ENCODE results near the gene LSM4.

Gene LSM4

GRCh38 chr19:18271433-18271841 is 51.4 kb downstream of the LSM4 start:
- DNase-seq = no peak

- no peak for DNase-seq
Observed at GRCh38 chr19:18270326-18270725, 52.5 kb downstream of the LSM4 start.

DNA sequence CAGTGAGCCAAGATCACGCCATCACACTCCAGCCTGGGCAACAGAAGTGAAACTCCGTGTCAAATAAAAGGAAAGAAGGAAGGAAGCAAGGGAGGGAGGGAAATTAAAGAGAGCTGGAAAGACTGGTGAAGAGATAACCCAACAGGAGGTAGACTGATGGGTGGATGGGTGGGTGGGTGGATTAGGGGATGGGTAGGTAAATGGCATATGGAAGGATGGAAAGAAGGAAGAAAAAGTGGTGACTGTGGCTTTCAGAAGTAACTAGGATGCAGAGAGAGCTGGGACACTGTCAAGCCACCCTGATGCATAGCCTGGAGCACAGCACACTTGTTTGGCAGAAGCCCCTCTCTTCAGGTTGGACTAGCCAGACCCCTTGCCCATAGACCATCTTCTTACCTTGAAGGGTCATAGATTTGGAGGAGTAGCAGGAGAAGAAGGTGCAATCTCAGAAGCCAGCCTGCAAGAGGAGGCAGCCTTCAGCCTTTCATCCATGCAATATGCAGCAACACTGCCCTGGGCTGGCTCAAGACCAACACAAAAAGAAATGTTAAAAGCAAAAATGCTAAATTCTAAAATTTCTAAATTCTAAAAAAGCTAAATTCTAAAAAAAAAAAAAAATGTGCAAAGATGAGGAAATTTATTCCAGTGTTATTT is 53.7 kb downstream of the LSM4 start:
- no peak for DNase-seq

DNA sequence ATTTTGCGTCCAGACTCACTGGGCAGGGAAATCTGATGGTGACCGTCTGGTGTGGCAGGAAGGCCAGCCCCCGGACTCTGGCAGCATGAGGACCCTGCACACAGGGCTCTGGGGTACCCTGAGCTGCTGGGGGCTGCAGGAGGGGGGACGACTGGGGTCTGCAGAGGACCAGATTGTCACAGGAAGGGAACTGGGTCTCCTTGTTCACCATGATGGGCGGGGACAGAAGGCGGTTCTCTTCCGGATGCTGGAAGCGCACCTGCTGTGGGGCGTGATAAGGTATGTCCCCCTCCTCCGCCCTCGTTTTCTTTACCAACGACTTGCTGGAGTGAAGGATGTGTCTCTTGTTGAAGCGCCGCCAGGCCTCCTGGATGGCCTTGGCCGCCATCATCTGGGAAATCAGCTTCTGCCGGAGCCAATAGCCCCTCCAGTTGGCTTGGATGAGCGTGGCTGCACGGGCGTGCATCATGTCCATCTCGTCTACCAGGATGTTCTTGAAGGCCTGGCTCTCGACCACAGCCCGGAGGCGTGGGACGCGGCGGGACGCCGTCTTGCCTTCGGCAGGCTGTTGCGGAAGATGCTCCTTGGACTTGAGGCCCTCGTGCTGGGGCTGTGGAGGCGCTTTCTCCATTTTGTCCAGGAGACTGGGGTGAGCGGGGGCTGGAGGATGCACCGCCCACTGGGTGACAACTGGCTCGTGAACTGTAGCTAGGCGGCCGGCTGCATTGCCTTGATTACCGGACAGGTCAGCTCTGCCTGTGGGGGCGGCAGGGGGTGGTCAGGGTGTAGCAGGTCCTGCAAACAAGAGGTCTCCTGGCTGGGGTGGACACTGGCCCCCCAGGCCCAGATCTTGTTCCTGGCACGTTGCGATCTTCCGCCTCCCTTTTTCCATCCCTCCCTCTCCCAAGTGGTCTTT is 55.8 kb downstream of the LSM4 start:
- no peak for DNase-seq

DNA sequence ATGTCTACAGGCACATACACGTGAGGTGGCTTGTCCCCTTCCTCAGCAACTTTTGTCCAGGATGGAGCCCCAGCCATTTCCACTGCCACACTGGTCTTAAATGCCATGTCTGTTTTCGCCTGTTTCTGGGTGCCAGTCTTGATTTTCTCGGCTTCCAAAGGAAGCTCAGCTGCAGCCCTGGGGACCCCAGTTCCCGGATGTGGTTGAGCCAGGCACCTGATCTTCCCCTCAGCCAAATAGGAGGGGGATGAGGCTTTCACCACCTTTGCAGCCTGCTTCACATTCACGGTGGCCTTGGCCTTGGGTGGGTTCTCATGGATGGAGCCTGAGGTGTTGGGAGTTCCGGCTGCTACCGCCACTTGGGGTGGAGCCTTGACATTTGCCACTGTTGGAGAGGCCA is 57.3 kb downstream of the LSM4 start:
- DNase-seq = no peak

- DNase-seq = no peak
Observed at GRCh38 chr19:18264971-18265540, 57.8 kb downstream of the LSM4 start.

DNA sequence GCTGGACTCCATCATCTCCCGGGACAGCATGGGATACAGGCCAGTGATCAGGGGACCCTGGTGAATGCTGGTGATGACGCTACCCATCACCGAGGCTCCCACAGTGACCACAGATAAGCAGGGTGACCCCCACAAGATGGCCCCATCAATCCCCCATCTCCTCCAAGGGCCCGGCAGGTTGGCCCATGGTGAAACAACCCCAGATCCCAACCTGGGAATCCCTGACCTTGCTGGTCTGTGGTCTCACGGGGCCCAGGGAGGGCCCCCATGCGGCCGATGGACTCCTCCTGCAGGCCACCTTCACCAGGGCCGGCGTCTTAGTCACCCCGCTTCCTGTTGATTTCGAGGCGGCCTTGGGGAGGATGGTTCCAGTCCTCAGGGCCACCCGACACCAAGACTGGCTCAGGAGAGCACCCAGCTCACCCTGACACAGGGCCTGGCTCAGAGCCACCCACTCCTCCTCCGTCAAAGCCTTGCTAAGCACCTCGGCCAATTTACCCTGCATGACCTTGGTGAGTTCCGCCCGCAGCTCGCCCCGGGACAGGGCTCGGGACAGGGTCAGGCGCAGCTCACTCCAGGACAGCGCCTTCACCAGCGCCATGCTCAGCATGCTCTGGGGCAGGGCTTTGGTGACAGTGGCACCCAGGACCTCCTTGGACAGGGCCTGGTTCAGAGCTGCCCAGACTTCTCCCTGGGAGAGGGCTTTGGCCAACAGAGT is 58.6 kb downstream of the LSM4 start:
- no peak for DNase-seq

DNA sequence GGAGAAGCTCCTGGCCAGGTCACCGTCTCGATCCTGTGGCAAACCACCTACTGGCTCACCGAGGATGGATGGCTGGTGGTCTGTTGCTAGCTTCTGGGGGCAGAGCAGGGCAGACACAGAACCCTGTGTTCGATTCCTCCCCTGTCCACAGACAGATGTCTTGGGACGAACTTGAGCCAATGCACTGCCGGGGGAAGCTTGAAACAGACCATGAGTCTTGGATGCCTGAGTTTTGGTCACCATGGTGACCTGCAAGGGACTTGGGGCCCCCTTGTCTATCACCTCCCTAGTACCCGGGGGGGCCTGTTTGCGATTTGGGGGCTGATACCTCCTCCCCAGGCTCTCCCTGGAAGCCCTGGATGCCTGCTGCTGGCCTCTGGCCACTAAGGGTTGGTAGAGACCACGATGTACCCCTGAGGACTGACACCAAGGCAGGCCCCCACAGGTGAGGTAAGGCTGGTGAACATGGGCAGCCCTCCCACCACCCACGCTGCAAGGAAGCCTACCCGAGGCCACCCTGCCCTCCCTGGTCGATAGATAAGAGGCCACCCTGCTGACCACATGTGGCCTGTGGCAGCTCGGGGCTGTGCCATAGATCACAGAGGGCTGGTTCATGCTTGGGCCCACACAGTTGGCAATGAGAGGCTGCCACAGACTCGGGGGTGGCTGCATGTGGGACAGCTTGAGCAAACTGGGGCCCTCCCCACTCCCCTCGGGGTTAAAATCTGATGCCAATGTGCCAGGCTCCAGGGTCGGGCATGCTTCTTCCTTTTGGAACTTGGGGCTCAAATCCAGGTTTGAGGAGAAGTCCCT is 59.3 kb downstream of the LSM4 start:
- no peak for DNase-seq

GRCh38 chr19:18262917-18263316 is 60.0 kb downstream of the LSM4 start:
- DNase-seq = no peak

DNA sequence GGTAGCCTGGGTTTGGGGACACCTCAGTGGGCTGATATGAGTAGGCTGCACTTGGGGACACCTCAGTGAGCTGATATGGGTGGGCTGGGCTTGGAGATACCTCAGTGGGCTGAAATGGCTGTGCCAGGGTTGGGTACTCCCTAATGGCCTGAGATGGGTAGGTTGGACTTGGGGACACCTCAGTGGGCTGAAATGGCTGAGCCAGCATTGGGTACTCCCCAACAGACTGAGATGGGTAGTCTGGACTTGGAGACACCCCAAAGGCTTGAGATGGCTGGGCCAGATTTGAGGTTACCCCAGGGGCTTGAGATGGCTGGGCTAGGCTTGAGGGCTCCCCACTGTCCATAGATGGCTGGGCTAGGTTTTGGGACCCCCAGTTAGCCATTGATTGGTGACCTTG is 60.7 kb downstream of the LSM4 start:
- no peak for DNase-seq

DNA sequence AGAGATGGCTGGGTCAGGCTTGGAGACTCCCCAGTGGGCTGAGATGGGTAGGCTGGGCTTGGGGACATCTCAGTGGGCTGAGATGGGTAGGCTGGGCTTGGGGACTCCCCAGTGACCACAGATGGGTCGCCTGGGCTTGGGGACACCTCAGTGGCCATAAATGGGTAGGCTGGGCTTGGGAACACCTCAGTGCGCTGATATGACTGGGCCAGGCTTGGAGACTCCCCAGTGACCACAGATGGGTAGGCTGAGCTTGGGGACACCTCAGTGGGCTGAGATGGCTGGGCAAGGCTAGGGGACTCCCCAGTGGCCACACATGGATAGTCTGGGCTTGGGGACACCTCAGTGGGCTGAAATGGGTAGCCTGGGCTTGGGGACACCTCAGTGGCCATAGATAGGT is 61.4 kb downstream of the LSM4 start:
- DNase-seq = no peak

DNA sequence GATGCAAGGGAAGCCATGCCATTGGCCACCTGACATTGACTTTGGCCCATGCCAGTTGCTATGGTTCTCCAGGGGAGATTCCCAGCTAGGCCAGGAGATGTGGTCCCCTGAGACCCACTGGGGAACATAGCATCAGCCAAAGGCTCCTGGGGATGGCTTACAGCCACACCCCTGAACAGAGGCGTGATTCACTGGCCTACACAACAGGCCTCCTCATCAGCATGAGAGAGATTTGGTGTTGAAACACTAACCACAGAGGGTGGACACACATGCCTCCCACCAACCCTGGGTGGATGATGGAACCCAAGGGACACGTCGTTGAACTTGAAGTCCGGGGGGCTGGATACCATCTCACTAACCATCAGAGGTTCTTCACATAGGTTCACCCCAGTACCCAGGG is 63.0 kb downstream of the LSM4 start:
- DNase-seq = no peak

DNA sequence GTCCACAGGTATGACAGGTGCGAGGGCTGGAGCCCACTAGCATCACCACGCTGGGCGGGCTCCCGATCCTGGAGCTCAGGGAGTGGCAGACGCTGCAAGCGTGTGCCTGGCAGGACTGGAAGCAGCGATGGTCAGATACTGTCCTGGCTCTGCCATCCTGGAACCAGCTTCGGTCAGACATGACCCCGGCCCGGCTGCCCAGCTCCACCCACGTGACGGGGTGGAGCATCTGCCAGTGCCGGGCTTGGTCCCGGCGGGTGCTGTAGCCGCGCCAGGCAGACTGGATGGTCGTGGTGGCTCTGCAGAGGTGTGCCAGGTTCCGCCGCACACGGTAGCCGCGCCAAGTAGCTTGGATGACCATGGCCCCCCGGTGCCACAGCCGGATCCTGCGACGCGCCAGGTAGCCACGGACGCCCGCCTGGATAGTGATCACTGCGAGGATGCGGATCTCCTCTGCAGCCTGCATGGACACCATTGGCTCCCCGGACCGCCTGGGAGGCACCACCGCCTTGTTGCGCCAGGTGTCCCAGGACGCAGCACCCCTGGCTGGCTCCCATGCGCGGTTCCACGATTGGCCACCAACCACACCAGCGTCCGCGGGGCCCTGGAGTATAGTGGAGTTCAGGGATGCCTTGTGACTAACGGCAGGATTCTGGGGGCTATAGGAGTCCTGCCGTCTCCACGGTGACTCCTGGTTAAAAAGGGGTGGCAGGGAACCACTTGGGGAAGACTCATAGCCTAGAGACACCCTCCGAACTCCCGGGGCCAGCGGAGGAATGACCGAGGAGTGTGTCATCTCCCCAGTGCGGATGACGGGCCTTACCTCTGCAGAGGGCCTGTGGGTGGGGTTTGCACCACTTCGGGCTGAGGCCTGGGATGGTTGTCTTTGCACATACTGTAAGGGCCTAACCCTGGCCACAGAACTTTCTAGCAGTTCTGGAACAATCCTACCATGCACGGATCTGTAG is 65.1 kb downstream of the LSM4 start:
- no peak for DNase-seq

All from NCI-H1048 (cell line).